IPS DF 19.7 (cell line): Measurements from ENCODE around the gene DNPEP.

Source experiments
- DNase-seq: peaks from one replicate; pipeline ENCODE4 v3.0.0-alpha.2; 2013; ENCODE audit warnings: low read depth, low spot score

DNPEP gene

GRCh38 chr2:219362072-219362471 is 25.6 kb downstream of the DNPEP start:
- DNase-seq: no peak

GRCh38 chr2:219358170-219359075 is 29.3 kb downstream of the DNPEP start:
- no peak for DNase-seq

- DNase-seq: no peak
Observed at GRCh38 chr2:219356834-219357233, 30.9 kb downstream of the DNPEP start.

- no peak for DNase-seq
Observed at GRCh38 chr2:219354582-219354981, 33.1 kb downstream of the DNPEP start.

GRCh38 chr2:219353129-219353528 is 34.6 kb downstream of the DNPEP start:
- DNase-seq: no peak

- no peak for DNase-seq
Observed at GRCh38 chr2:219352448-219353023, 35.2 kb downstream of the DNPEP start.

- DNase-seq: no peak
Observed at GRCh38 chr2:219350710-219351221, 36.9 kb downstream of the DNPEP start.

- DNase-seq: no peak
Observed at GRCh38 chr2:219350215-219350614, 37.5 kb downstream of the DNPEP start.

GRCh38 chr2:219344751-219345430 is 42.8 kb downstream of the DNPEP start:
- no peak for DNase-seq

- DNase-seq: no peak
Observed at GRCh38 chr2:219335373-219335786, 52.3 kb downstream of the DNPEP start.

- no peak for DNase-seq
Observed at GRCh38 chr2:219334076-219334475, 53.6 kb downstream of the DNPEP start.

- no peak for DNase-seq
Observed at GRCh38 chr2:219332542-219332941, 55.2 kb downstream of the DNPEP start, which contains the start of gene RESP18. Gene RESP18 (minus strand): TSS chr2:219332744.

- DNase-seq: no peak
Observed at GRCh38 chr2:219331560-219332213, 56.0 kb downstream of the DNPEP start.

GRCh38 chr2:219327719-219328118 is 60.0 kb downstream of the DNPEP start:
- DNase-seq: no peak

GRCh38 chr2:219325657-219326315 is 61.9 kb downstream of the DNPEP start:
- DNase-seq: no peak

- no peak for DNase-seq
Observed at GRCh38 chr2:219325136-219325535, 62.6 kb downstream of the DNPEP start.

- no peak for DNase-seq
Observed at GRCh38 chr2:219323434-219323833, 64.3 kb downstream of the DNPEP start.
